ENCODE measurements around the gene MTMR6.

The MTMR6 gene

GRCh38 chr13:25281193-25281934 is 5.9 kb downstream of the MTMR6 start:
- TF ChIP-seq CTCF (IDR thresholded peaks at IDR 0.05; ENCODE audit: low read depth, low read length) = no peak
- DNase-seq (ENCODE audit: low read depth in 2 of 2) = peak in 1 of 2 donors; percentile 17
- H3K4me3 ChIP-seq (replicated peaks in 1 of 2; ENCODE audit: low read depth in 2 of 2, low read length in 2 of 2) = no peak overlapping the region

GRCh38 chr13:25280396-25280795 is 6.9 kb downstream of the MTMR6 start:
- no peak for TF ChIP-seq CTCF (IDR thresholded peaks at IDR 0.05; ENCODE audit: low read depth, low read length)
- no peak for DNase-seq (ENCODE audit: low read depth in 2 of 2)
- no peak overlapping the region for H3K4me3 ChIP-seq (replicated peaks in 1 of 2; ENCODE audit: low read depth in 2 of 2, low read length in 2 of 2)

GRCh38 chr13:25276748-25277147 is 10.5 kb downstream of the MTMR6 start:
- no peak overlapping the region for H3K4me3 ChIP-seq (replicated peaks in 1 of 2; ENCODE audit: low read depth in 2 of 2, low read length in 2 of 2)
- TF ChIP-seq CTCF (IDR thresholded peaks at IDR 0.05; ENCODE audit: low read depth, low read length) = no peak
- peak in 1 of 2 donors; percentile 45 for DNase-seq (ENCODE audit: low read depth in 2 of 2)

GRCh38 chr13:25268561-25268960 is 18.7 kb downstream of the MTMR6 start:
- H3K4me3 ChIP-seq (replicated peaks in 1 of 2; ENCODE audit: low read depth in 2 of 2, low read length in 2 of 2) = no peak overlapping the region
- no peak for TF ChIP-seq CTCF (IDR thresholded peaks at IDR 0.05; ENCODE audit: low read depth, low read length)
- DNase-seq (ENCODE audit: low read depth in 2 of 2) = no peak

GRCh38 chr13:25267715-25268114 is 19.6 kb downstream of the MTMR6 start:
- peak; percentile 28 for TF ChIP-seq CTCF (IDR thresholded peaks at IDR 0.05; ENCODE audit: low read depth, low read length)
- no peak overlapping the region for H3K4me3 ChIP-seq (replicated peaks in 1 of 2; ENCODE audit: low read depth in 2 of 2, low read length in 2 of 2)
- peak; percentile 38 to 41 for DNase-seq (ENCODE audit: low read depth in 2 of 2)

- TF ChIP-seq CTCF (IDR thresholded peaks at IDR 0.05; ENCODE audit: low read depth, low read length) = no peak
- no peak for DNase-seq (ENCODE audit: low read depth in 2 of 2)
- no peak overlapping the region for H3K4me3 ChIP-seq (replicated peaks in 1 of 2; ENCODE audit: low read depth in 2 of 2, low read length in 2 of 2)
These were observed 20.6 kb downstream of the MTMR6 start for GRCh38 chr13:25266706-25267105.

GRCh38 chr13:25262261-25262660 is 25.0 kb downstream of the MTMR6 start:
- no peak for DNase-seq (ENCODE audit: low read depth in 2 of 2)
- no peak for TF ChIP-seq CTCF (IDR thresholded peaks at IDR 0.05; ENCODE audit: low read depth, low read length)
- no peak overlapping the region for H3K4me3 ChIP-seq (replicated peaks in 1 of 2; ENCODE audit: low read depth in 2 of 2, low read length in 2 of 2)
